GM10266 (cell line): ENCODE data around the gene ANGPT4.

ENCODE experiments used
- DNase-seq: peaks from one replicate; pipeline ENCODE4 v3.0.0; 2012; ENCODE audit errors: extremely low spot score
- CTCF ChIP-seq: IDR thresholded peaks from 2 replicates; pipeline ENCODE4 v1.5.1; 2012; ENCODE audit warnings: mild to moderate bottlenecking, low read depth; ENCODE audit not compliant: control insufficient read depth, insufficient read depth; ENCODE audit errors: missing control alignments

The ANGPT4 gene

GRCh38 chr20:841568-842546 is 74.3 kb downstream of the ANGPT4 start:
- DNase-seq: peak; percentile 38
- TF ChIP-seq CTCF: no peak

- no peak for TF ChIP-seq CTCF
- peak; percentile 40 for DNase-seq
These were observed 75.1 kb downstream of the ANGPT4 start for GRCh38 chr20:840858-841567.

GRCh38 chr20:840503-840857 is 75.7 kb downstream of the ANGPT4 start:
- DNase-seq: no peak
- no peak for TF ChIP-seq CTCF

GRCh38 chr20:839626-840025 is 76.5 kb downstream of the ANGPT4 start:
- no peak for TF ChIP-seq CTCF
- DNase-seq: no peak

- TF ChIP-seq CTCF: no peak
- no peak for DNase-seq
These were observed 77.1 kb downstream of the ANGPT4 start for GRCh38 chr20:839015-839414.

GRCh38 chr20:836190-836589 is 79.9 kb downstream of the ANGPT4 start:
- no peak for DNase-seq
- no peak for TF ChIP-seq CTCF

- TF ChIP-seq CTCF: no peak
- peak; percentile 50 for DNase-seq
These were observed 80.5 kb downstream of the ANGPT4 start for GRCh38 chr20:835608-836045.
